DOHH2 (cell line): Measurements from ENCODE around the gene OCA2.

Experiments
- EZH2phosphoT487 ChIP-seq: fragments of 200-600 bp; sonication (generic); IDR thresholded peaks from 2 replicates; pipeline ENCODE4 v1.6.1; 2017; ENCODE audit warnings: borderline replicate concordance, mild to moderate bottlenecking, antibody characterized with exemption, low read length, moderate library complexity, mixed read lengths
- TF ChIP-seq, protein P1 (sequence below): fragments of 200-600 bp; sonication (generic); IDR thresholded peaks from one replicate; pipeline ENCODE4 v1.5.1; 2014; ENCODE audit warnings: antibody characterized with exemption, mild to moderate bottlenecking, low read depth, low read length; ENCODE audit not compliant: poor library complexity, severe bottlenecking

DNA sequence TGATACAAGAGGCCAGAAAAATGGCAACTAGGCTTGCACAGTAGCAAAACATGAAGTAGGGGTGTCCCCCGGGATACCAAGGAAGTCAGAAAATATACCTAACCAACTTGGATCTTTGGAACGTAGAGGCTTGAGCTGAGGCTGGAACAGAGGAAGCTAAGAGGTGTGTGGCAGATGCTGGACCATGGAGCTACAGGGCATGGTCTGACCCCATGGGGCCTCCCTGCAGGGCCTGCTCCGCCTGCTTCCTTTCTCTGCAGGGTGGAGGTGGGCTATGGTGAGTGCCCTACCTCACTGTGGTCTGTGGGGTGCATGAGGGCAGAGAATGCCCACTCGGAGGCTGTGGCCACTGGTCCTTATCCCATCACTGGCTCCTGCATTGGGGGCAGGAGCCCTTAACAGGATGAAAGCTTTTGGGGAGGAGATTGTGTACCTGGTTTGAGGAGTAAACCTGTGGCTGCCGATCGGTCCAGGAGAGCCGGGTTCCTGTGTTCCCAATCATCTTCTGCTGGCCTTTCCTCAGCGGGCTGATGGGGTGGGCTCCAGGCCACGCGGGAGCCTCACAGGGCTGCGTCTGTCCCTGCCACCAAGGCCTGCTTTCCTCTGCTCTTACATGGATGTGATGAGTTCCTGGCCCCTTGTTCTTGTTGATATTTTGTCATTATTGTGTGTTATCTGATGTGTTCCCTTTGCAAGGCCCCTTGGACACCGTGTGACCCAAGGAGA lies 96.8 kb downstream of the OCA2 start:
- TF ChIP-seq, protein P1, sequence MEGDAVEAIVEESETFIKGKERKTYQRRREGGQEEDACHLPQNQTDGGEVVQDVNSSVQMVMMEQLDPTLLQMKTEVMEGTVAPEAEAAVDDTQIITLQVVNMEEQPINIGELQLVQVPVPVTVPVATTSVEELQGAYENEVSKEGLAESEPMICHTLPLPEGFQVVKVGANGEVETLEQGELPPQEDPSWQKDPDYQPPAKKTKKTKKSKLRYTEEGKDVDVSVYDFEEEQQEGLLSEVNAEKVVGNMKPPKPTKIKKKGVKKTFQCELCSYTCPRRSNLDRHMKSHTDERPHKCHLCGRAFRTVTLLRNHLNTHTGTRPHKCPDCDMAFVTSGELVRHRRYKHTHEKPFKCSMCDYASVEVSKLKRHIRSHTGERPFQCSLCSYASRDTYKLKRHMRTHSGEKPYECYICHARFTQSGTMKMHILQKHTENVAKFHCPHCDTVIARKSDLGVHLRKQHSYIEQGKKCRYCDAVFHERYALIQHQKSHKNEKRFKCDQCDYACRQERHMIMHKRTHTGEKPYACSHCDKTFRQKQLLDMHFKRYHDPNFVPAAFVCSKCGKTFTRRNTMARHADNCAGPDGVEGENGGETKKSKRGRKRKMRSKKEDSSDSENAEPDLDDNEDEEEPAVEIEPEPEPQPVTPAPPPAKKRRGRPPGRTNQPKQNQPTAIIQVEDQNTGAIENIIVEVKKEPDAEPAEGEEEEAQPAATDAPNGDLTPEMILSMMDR = no peak
- TF ChIP-seq EZH2phosphoT487 = no peak
